ENCODE measurements around the gene IL6.

Gene IL6

DNA sequence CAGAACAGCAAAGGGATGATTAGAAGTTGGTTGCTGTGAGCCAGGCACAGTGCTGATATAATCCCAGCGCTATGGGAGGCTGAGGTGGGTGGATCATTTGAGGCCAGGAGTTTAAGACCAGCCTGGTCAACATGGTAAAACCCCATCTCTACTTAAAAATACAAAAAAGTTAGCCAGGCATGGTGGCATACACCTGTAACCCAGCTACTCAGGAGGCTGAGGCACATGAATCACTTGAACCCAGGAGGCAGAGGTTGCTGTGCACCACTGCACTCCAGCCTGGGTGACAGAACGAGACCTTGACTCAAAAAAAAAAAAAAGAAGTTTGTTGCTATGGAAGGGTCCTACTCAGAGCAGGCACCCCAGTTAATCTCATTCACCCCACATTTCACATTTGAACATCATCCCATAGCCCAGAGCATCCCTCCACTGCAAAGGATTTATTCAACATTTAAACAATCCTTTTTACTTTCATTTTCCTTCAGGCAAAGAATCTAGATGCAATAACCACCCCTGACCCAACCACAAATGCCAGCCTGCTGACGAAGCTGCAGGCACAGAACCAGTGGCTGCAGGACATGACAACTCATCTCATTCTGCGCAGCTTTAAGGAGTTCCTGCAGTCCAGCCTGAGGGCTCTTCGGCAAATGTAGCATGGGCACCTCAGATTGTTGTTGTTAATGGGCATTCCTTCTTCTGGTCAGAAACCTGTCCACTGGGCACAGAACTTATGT lies 4.1 kb downstream of the IL6 start:
- H3K36me3 ChIP-seq (ENCODE audit: insufficient read depth, insufficient read length, low read length) = peaks cover 29% of the 10 kb centered on the region
- no peak overlapping the region for H3K9ac ChIP-seq (ENCODE audit: insufficient read length, low read depth)
- no peak overlapping the region for H3K4me3 ChIP-seq (ENCODE audit: insufficient read length, low read depth)
- H3K9me3 ChIP-seq (ENCODE audit: insufficient read depth, low read length) = no peaks in the 10 kb centered on the region
- no peaks in the 10 kb centered on the region for H3K27me3 ChIP-seq (ENCODE audit: insufficient read depth, insufficient read length)
- TF ChIP-seq ZNF274 (IDR thresholded peaks at IDR 0.05; ENCODE audit: low read depth, low read length) (no peak), YY1 (IDR thresholded peaks at IDR 0.05; ENCODE audit: insufficient read depth, insufficient read length) (no peak), SUZ12 (IDR thresholded peaks at IDR 0.05; ENCODE audit: extremely low read depth, insufficient read depth, insufficient read length) (no peak)
- peaks cover 2% of the 10 kb centered on the region for H3K4me1 ChIP-seq (ENCODE audit: insufficient read depth, insufficient read length)
- DNase-seq (ENCODE audit: low read depth, low spot score) = no peak

DNA sequence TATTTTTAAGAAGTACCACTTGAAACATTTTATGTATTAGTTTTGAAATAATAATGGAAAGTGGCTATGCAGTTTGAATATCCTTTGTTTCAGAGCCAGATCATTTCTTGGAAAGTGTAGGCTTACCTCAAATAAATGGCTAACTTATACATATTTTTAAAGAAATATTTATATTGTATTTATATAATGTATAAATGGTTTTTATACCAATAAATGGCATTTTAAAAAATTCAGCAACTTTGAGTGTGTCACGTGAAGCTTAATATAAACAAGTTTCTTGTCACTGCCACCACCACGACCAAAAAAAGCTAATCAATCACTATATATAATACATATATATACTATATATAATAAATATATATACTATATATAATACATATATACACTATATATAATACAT lies 4.8 kb downstream of the IL6 start:
- H3K9me3 ChIP-seq (ENCODE audit: insufficient read depth, low read length) = 0 out of 2 replicates have a peak, but pooled peaks cover under 1% of the 10 kb centered on the region
- H3K9ac ChIP-seq (ENCODE audit: insufficient read length, low read depth) = no peak overlapping the region
- no peak for DNase-seq (ENCODE audit: low read depth, low spot score)
- peaks cover 29% of the 10 kb centered on the region for H3K36me3 ChIP-seq (ENCODE audit: insufficient read depth, insufficient read length, low read length)
- H3K4me1 ChIP-seq (ENCODE audit: insufficient read depth, insufficient read length) = no peaks in the 10 kb centered on the region
- TF ChIP-seq SUZ12 (IDR thresholded peaks at IDR 0.05; ENCODE audit: extremely low read depth, insufficient read depth, insufficient read length) = no peak
- no peak for TF ChIP-seq YY1 (IDR thresholded peaks at IDR 0.05; ENCODE audit: insufficient read depth, insufficient read length)
- no peak for TF ChIP-seq ZNF274 (IDR thresholded peaks at IDR 0.05; ENCODE audit: low read depth, low read length)
- no peak overlapping the region for H3K4me3 ChIP-seq (ENCODE audit: insufficient read length, low read depth)
- H3K27me3 ChIP-seq (ENCODE audit: insufficient read depth, insufficient read length) = no peaks in the 10 kb centered on the region

DNA sequence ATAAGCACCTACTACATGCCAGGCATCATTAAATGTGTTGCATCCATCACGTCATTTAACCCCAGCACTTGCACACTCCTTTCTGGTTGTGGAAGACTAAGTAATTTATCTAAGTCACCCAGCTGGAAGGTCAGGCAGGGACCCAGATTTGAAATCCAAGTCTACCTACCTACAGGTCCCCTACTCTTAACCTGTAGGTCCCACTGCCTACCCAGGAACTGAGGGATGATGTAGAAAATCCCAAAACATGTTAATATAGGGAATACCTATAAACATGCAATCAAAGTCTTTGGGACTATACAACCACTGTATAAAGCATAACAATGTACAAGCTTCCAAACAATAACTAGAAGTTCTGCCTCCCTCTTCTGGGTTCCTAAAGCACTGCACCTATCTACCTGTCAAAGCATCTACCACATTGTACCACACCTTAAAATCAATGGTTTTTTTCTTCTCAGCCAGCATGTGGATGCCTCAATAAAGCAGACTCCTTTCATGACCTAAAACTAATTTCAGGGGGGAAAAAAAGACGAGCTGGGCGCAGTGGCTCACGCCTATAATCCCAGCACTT lies 5.6 kb downstream of the IL6 start:
- DNase-seq (ENCODE audit: low read depth, low spot score) = no peak
- 0 out of 2 replicates have a peak, but pooled peaks cover 3% of the 10 kb centered on the region for H3K9me3 ChIP-seq (ENCODE audit: insufficient read depth, low read length)
- H3K4me3 ChIP-seq (ENCODE audit: insufficient read length, low read depth) = no peak overlapping the region
- H3K27me3 ChIP-seq (ENCODE audit: insufficient read depth, insufficient read length) = no peaks in the 10 kb centered on the region
- peaks cover 29% of the 10 kb centered on the region for H3K36me3 ChIP-seq (ENCODE audit: insufficient read depth, insufficient read length, low read length)
- H3K9ac ChIP-seq (ENCODE audit: insufficient read length, low read depth) = no peak overlapping the region
- no peak for TF ChIP-seq SUZ12 (IDR thresholded peaks at IDR 0.05; ENCODE audit: extremely low read depth, insufficient read depth, insufficient read length)
- TF ChIP-seq YY1 (IDR thresholded peaks at IDR 0.05; ENCODE audit: insufficient read depth, insufficient read length) = no peak
- TF ChIP-seq ZNF274 (IDR thresholded peaks at IDR 0.05; ENCODE audit: low read depth, low read length) = no peak
- no peaks in the 10 kb centered on the region for H3K4me1 ChIP-seq (ENCODE audit: insufficient read depth, insufficient read length)

- 0 out of 2 replicates have a peak, but pooled peaks cover 3% of the 10 kb centered on the region for H3K9me3 ChIP-seq (ENCODE audit: insufficient read depth, low read length)
- H3K4me3 ChIP-seq (ENCODE audit: insufficient read length, low read depth) = no peak overlapping the region
- TF ChIP-seq SUZ12 (IDR thresholded peaks at IDR 0.05; ENCODE audit: extremely low read depth, insufficient read depth, insufficient read length) (no peak), YY1 (IDR thresholded peaks at IDR 0.05; ENCODE audit: insufficient read depth, insufficient read length) (no peak), ZNF274 (IDR thresholded peaks at IDR 0.05; ENCODE audit: low read depth, low read length) (no peak)
- no peak for DNase-seq (ENCODE audit: low read depth, low spot score)
- peaks cover 29% of the 10 kb centered on the region for H3K36me3 ChIP-seq (ENCODE audit: insufficient read depth, insufficient read length, low read length)
- no peak overlapping the region for H3K9ac ChIP-seq (ENCODE audit: insufficient read length, low read depth)
- H3K27me3 ChIP-seq (ENCODE audit: insufficient read depth, insufficient read length) = no peaks in the 10 kb centered on the region
- no peaks in the 10 kb centered on the region for H3K4me1 ChIP-seq (ENCODE audit: insufficient read depth, insufficient read length)
These were observed 6.8 kb downstream of the IL6 start for GRCh38 chr7:22733761-22734160.

DNA sequence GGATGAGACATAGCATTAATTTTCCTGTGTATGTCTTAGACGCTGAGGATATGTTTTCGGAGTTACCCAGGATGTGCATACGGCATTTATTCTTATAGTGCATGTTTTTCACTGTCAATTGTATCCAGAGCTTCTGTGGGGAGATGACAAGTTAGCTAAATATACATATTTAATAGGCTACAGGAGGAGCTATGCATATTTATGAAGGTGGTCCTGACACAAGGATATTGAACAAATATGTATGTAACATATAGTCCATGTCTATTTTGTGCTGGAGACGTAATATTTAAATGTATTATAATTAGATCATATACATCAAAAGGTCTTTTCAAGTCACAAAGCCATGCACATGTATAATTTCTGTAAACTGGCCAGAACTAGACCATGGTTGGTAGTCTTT lies 16.0 kb downstream of the IL6 start:
- DNase-seq (ENCODE audit: low read depth, low spot score) = no peak
- no peaks in the 10 kb centered on the region for H3K4me1 ChIP-seq (ENCODE audit: insufficient read depth, insufficient read length)
- TF ChIP-seq ZNF274 (IDR thresholded peaks at IDR 0.05; ENCODE audit: low read depth, low read length) (no peak), SUZ12 (IDR thresholded peaks at IDR 0.05; ENCODE audit: extremely low read depth, insufficient read depth, insufficient read length) (no peak), YY1 (IDR thresholded peaks at IDR 0.05; ENCODE audit: insufficient read depth, insufficient read length) (no peak)

GRCh38 chr7:22751341-22751740 lies 24.3 kb downstream of the IL6 start:
- Histone ChIP-seq H3K36me3 (ENCODE audit: insufficient read depth, insufficient read length, low read length) (no peaks in the 10 kb centered on the region), H3K9me3 (ENCODE audit: insufficient read depth, low read length) (no peaks in the 10 kb centered on the region; the same call in none of the 2 replicates), H3K4me1 (ENCODE audit: insufficient read depth, insufficient read length) (no peaks in the 10 kb centered on the region), H3K9ac (ENCODE audit: insufficient read length, low read depth) (no peak overlapping the region), H3K4me3 (ENCODE audit: insufficient read length, low read depth) (no peak overlapping the region), H3K27me3 (ENCODE audit: insufficient read depth, insufficient read length) (no peaks in the 10 kb centered on the region)
- no peak for DNase-seq (ENCODE audit: low read depth, low spot score)
- TF ChIP-seq SUZ12 (IDR thresholded peaks at IDR 0.05; ENCODE audit: extremely low read depth, insufficient read depth, insufficient read length) (no peak), YY1 (IDR thresholded peaks at IDR 0.05; ENCODE audit: insufficient read depth, insufficient read length) (no peak), ZNF274 (IDR thresholded peaks at IDR 0.05; ENCODE audit: low read depth, low read length) (no peak)

More for the DNA sequence above, 16.0 kb downstream of the IL6 start:
- no peaks in the 10 kb centered on the region for H3K27me3 ChIP-seq (ENCODE audit: insufficient read depth, insufficient read length)
- H3K9me3 ChIP-seq (ENCODE audit: insufficient read depth, low read length) = no peaks in the 10 kb centered on the region
- H3K36me3 ChIP-seq (ENCODE audit: insufficient read depth, insufficient read length, low read length) = no peaks in the 10 kb centered on the region
- H3K9ac ChIP-seq (ENCODE audit: insufficient read length, low read depth) = no peak overlapping the region
- no peak overlapping the region for H3K4me3 ChIP-seq (ENCODE audit: insufficient read length, low read depth)

DNA sequence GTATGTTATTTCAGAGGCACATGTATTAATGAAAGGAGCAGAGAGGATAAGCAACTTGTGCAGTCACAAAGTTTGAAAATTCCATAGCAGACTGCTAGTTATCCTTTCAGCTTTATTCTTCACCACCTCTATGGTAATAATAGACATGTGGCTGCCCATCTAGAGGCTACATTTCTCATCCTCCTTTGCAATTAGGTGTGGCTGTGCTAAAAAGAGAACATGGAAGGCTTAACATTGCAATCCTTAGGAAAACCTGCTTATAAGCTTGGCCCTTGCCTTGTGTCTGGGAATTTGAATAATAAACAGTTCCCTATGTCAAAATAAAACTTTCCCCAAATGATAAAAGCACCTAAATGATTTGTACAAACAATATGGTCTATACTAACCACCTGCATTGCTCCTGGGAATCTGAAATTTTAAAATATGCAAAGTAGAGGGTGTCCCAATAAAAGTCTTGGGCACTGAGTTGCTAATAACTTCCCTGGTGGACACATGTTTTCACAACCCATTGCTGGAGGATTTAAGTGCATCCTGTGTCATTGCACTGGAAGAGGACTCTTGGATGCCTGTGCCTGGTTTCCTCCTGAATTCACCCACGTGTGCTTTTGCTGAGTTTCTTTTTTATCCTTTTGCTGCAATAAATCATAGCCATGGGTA lies 30.5 kb downstream of the IL6 start:
- H3K27me3 ChIP-seq (ENCODE audit: insufficient read depth, insufficient read length) = no peaks in the 10 kb centered on the region
- H3K36me3 ChIP-seq (ENCODE audit: insufficient read depth, insufficient read length, low read length) = no peaks in the 10 kb centered on the region
- TF ChIP-seq SUZ12 (IDR thresholded peaks at IDR 0.05; ENCODE audit: extremely low read depth, insufficient read depth, insufficient read length) (no peak), ZNF274 (IDR thresholded peaks at IDR 0.05; ENCODE audit: low read depth, low read length) (no peak), YY1 (IDR thresholded peaks at IDR 0.05; ENCODE audit: insufficient read depth, insufficient read length) (no peak)
- DNase-seq (ENCODE audit: low read depth, low spot score) = no peak
- no peak overlapping the region for H3K9ac ChIP-seq (ENCODE audit: insufficient read length, low read depth)
- no peak overlapping the region for H3K4me3 ChIP-seq (ENCODE audit: insufficient read length, low read depth)
- peaks cover 17% of the 10 kb centered on the region for H3K9me3 ChIP-seq (ENCODE audit: insufficient read depth, low read length)
- no peaks in the 10 kb centered on the region for H3K4me1 ChIP-seq (ENCODE audit: insufficient read depth, insufficient read length)
